Activated CD8-positive, alpha-beta T cell treated with anti-CD3 and anti-CD28 coated beads, Interleukin-2, amount 10 ng/mL, durations not matched to agents 7 days and 5 days (primary cell): ENCODE data around the gene FAM234A. TPM values are rescaled to one million over a fixed set of nuclear protein-coding genes. Genes with fewer than 3 reads are reported as not detected.

Source experiments
- ATAC-seq: fragments of 150-1000 bp; cut with Tn5 transposase; one replicate; pipeline ENCODE4 v1.10.0; 2021; ENCODE audit warnings: moderate library complexity
- CTCF ChIA-PET: fragments of 350-600 bp; sonication (Branson Sonifier 250); formaldehyde crosslinking; loops from one replicate; lab custom pipeline; 2021; ENCODE audit warnings: antibody characterized with exemption; lab: Charles Lee
- POLR2A ChIA-PET: fragments of 350-600 bp; sonication (Branson Sonifier 250); formaldehyde crosslinking; loops from one replicate; lab custom pipeline; 2021; ENCODE audit warnings: antibody characterized with exemption; lab: Charles Lee
- DNase-seq: peaks from one replicate; pipeline ENCODE4 v3.0.0-alpha.2; 2020
- H3K27ac Mint-ChIP-seq: one replicate; pipeline ENCODE4 v1.8.0; 2021; ENCODE audit warnings: mild to moderate bottlenecking, mixed read lengths
- H3K27me3 Mint-ChIP-seq: one replicate; pipeline ENCODE4 v1.8.0; 2021; ENCODE audit warnings: low read depth, mixed read lengths
- H3K36me3 Mint-ChIP-seq: one replicate; pipeline ENCODE4 v1.8.0; 2021; ENCODE audit warnings: low read depth, mixed read lengths
- H3K4me1 Mint-ChIP-seq: one replicate; pipeline ENCODE4 v1.8.0; 2021; ENCODE audit warnings: low read depth, mixed read lengths
- H3K4me3 Mint-ChIP-seq: one replicate; pipeline ENCODE4 v1.8.0; 2021; ENCODE audit warnings: mild to moderate bottlenecking, mixed read lengths
- H3K9me3 Mint-ChIP-seq: one replicate; pipeline ENCODE4 v1.8.0; 2022; ENCODE audit warnings: mixed read lengths; ENCODE audit not compliant: insufficient read depth
- total RNA-seq, 2 experiments: library from RNA; stranded (reverse); gene quantifications; one replicate each; pipeline ENCODE4 v1.2.3, GENCODE V29; 2021

The FAM234A gene
- 10 to 100 TPM; 10.9 to 11.8 TPM for total RNA-seq

GRCh38 chr16:234468-235305, at the start of gene FAM234A:
Gene FAM234A (plus strand): TSS chr16:234821. CDS start chr16:254414, 19,593 bp downstream.
- peaks cover 2% of the 10 kb centered on the region for H3K27me3 Mint-ChIP-seq
- peak; percentile 96 for DNase-seq
- H3K4me3 Mint-ChIP-seq: peak within 1 kb of the TSS; percentile 91
- CTCF ChIA-PET: interaction anchor here (0.7 to 2.7 kb wide), 15 partner anchors 8 to 169 kb away, joined by 3 to 10 read pairs (median 4); no protein-coding TSS in a partner anchor
- H3K4me1 Mint-ChIP-seq: peaks cover 14% of the 10 kb centered on the region
- peak within 1 kb of the TSS; percentile 98 for H3K27ac Mint-ChIP-seq
- H3K36me3 Mint-ChIP-seq: no peaks in the 10 kb centered on the region
- no peaks in the 10 kb centered on the region for H3K9me3 Mint-ChIP-seq
- ATAC-seq: peak; percentile 89
- POLR2A ChIA-PET: interaction anchor here (0.6 to 1.3 kb wide), 9 partner anchors 17 to 181 kb away, joined by 3 to 5 read pairs (median 3); partner anchors contain the start of genes POLR3K and SNRNP25

GRCh38 chr16:185213-185612, 49.4 kb upstream of the FAM234A start:
- ChIA-PET POLR2A (no interaction called here), CTCF (no interaction called here)
- Mint-ChIP-seq H3K36me3 (peaks cover 25% of the 10 kb centered on the region), H3K4me3 (no peak overlapping the region), H3K9me3 (no peaks in the 10 kb centered on the region), H3K27me3 (no peaks in the 10 kb centered on the region), H3K4me1 (peaks cover 8% of the 10 kb centered on the region), H3K27ac (no peak overlapping the region)
- ATAC-seq: no peak
- DNase-seq: no peak

DNA sequence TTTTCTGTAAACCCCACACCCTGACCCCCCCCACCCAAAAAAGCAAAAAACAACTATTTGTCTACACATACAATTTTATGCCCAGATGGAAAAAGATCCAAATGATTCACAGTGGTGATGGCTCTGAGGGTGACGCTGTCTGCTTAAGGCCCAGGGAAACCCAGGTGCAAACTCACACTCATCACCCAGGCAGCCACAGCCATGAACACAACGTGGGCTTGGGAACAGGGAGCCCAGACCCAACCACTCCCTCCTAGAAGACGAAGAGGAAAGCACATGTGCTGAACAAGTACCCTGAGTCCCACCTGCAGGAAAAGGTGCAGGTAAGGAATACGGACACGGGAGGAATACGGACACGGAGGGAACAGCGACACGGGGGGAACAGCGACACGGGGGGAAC, 48.9 kb upstream of the FAM234A start:
- Mint-ChIP-seq H3K27me3 (no peaks in the 10 kb centered on the region), H3K9me3 (no peaks in the 10 kb centered on the region), H3K4me1 (peaks cover 8% of the 10 kb centered on the region), H3K36me3 (peaks cover 27% of the 10 kb centered on the region), H3K27ac (no peak overlapping the region), H3K4me3 (no peak overlapping the region)
- no peak for ATAC-seq
- CTCF ChIA-PET: no interaction called here
- POLR2A ChIA-PET: no interaction called here
- no peak for DNase-seq

- H3K27ac Mint-ChIP-seq: no peak overlapping the region
- no peaks in the 10 kb centered on the region for H3K9me3 Mint-ChIP-seq
- no peak for ATAC-seq
- ChIA-PET POLR2A (no interaction called here), CTCF (interaction anchor here (1.3 to 3.0 kb wide), 3 partner anchors 81 to 131 kb away, joined by 3 to 13 read pairs (median 6); no protein-coding TSS in a partner anchor)
- no peaks in the 10 kb centered on the region for H3K27me3 Mint-ChIP-seq
- no peak for DNase-seq
- peaks cover 38% of the 10 kb centered on the region for H3K36me3 Mint-ChIP-seq
- peaks cover 6% of the 10 kb centered on the region for H3K4me1 Mint-ChIP-seq
- no peak overlapping the region for H3K4me3 Mint-ChIP-seq
These were observed 47.3 kb upstream of the FAM234A start for GRCh38 chr16:187330-187729.

DNA sequence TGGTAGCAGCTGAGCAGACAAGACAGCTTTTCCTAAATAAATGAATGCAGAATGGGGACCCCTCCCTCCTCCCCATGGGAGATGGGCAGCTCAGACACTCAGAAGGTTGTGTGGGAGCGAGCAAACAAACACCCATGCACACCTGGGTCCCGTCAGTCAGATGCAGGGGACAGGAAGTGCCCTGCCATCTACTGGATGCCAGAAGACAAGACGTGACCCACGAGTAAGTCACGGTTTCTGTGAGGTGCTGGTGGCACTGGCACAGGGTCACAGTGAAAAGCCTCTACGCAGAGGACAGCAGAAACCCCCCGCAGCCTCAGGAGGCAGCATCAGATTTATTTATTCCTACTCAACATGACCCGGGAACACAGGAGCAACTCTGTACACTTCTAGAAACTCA, 45.9 kb upstream of the FAM234A start:
- ChIA-PET POLR2A (interaction anchor here (0.7 kb wide), 1 partner anchor 78 kb away, joined by 3 read pairs; no protein-coding TSS in a partner anchor), CTCF (interaction anchor here (1.3 to 3.0 kb wide), 5 partner anchors 80 to 174 kb away, joined by 3 to 13 read pairs (median 5); no protein-coding TSS in a partner anchor)
- Mint-ChIP-seq H3K9me3 (no peaks in the 10 kb centered on the region), H3K27me3 (no peaks in the 10 kb centered on the region), H3K27ac (peak overlapping the region; percentile 39), H3K4me1 (peaks cover 6% of the 10 kb centered on the region), H3K36me3 (peaks cover 41% of the 10 kb centered on the region), H3K4me3 (no peak overlapping the region)
- ATAC-seq (peak; percentile 76), DNase-seq (peak; percentile 52)

GRCh38 chr16:189604-190186, 44.9 kb upstream of the FAM234A start:
- peaks cover 6% of the 10 kb centered on the region for H3K4me1 Mint-ChIP-seq
- ChIA-PET CTCF (interaction anchor here (0.6 to 3.0 kb wide), 3 partner anchors 28 to 124 kb away, joined by 3 to 13 read pairs (median 6); no protein-coding TSS in a partner anchor), POLR2A (no interaction called here)
- DNase-seq (no peak), ATAC-seq (no peak)
- no peak overlapping the region for H3K4me3 Mint-ChIP-seq
- no peaks in the 10 kb centered on the region for H3K27me3 Mint-ChIP-seq
- H3K9me3 Mint-ChIP-seq: no peaks in the 10 kb centered on the region
- H3K36me3 Mint-ChIP-seq: peaks cover 46% of the 10 kb centered on the region
- no peak overlapping the region for H3K27ac Mint-ChIP-seq

DNA sequence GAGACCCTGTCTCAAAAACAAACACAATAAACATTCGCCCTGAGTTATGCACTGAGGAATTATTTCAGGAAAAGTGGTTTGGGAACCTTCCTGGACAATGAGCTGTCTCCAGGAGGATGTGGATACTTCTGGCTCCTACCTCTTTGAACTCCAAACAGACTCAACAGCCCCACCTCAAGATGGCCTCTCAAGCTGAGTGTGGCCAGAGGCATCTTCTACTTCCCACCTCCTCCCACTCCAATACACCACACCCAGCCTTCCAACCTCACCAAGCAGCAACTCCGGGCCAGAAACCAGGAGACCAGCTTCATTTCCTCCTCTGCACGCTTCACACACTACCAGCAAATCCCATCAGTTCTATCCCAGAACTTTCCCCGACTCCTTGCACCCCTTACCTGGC, 42.8 kb upstream of the FAM234A start:
- Mint-ChIP-seq H3K9me3 (no peaks in the 10 kb centered on the region), H3K27me3 (no peaks in the 10 kb centered on the region), H3K4me1 (peaks cover 6% of the 10 kb centered on the region), H3K27ac (no peak overlapping the region), H3K4me3 (no peak overlapping the region), H3K36me3 (peaks cover 53% of the 10 kb centered on the region)
- ATAC-seq (no peak), DNase-seq (no peak)
- ChIA-PET POLR2A (no interaction called here), CTCF (interaction anchor here (1.2 kb wide), 1 partner anchor 85 kb away, joined by 4 read pairs; no protein-coding TSS in a partner anchor)

DNA sequence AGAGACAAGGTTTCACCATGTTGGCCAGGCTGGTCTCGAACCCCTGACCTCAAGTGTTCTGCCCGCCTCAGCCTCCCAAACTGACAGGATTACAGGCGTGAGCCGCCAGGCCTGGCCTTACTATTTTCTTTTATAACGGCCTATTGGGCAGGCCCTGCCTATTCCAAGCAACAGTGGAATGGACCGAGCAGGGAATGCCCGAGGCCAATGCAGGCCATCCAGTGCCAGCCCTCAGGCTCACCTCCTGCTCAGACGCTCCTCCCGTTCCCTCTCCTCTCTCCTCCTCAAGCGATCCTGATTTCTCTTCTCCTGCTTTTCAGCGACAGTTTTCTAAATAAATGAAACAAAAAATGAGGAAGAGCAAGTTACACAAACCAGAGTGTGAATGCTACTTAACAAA, 41.9 kb upstream of the FAM234A start:
- no peak overlapping the region for H3K4me3 Mint-ChIP-seq
- peaks cover 50% of the 10 kb centered on the region for H3K36me3 Mint-ChIP-seq
- no peaks in the 10 kb centered on the region for H3K9me3 Mint-ChIP-seq
- H3K27me3 Mint-ChIP-seq: no peaks in the 10 kb centered on the region
- ATAC-seq (no peak), DNase-seq (no peak)
- ChIA-PET POLR2A (no interaction called here), CTCF (no interaction called here)
- no peak overlapping the region for H3K27ac Mint-ChIP-seq
- peaks cover 6% of the 10 kb centered on the region for H3K4me1 Mint-ChIP-seq

GRCh38 chr16:193441-193840, 41.2 kb upstream of the FAM234A start:
- POLR2A ChIA-PET: no interaction called here
- Mint-ChIP-seq H3K27ac (no peak overlapping the region), H3K9me3 (no peaks in the 10 kb centered on the region), H3K4me1 (peaks cover 5% of the 10 kb centered on the region), H3K27me3 (no peaks in the 10 kb centered on the region), H3K4me3 (no peak overlapping the region), H3K36me3 (peaks cover 53% of the 10 kb centered on the region)
- CTCF ChIA-PET: no interaction called here
- ATAC-seq: no peak
- no peak for DNase-seq

GRCh38 chr16:194516-194915, 40.1 kb upstream of the FAM234A start:
- POLR2A ChIA-PET: no interaction called here
- no peak overlapping the region for H3K27ac Mint-ChIP-seq
- peaks cover 52% of the 10 kb centered on the region for H3K36me3 Mint-ChIP-seq

DNA sequence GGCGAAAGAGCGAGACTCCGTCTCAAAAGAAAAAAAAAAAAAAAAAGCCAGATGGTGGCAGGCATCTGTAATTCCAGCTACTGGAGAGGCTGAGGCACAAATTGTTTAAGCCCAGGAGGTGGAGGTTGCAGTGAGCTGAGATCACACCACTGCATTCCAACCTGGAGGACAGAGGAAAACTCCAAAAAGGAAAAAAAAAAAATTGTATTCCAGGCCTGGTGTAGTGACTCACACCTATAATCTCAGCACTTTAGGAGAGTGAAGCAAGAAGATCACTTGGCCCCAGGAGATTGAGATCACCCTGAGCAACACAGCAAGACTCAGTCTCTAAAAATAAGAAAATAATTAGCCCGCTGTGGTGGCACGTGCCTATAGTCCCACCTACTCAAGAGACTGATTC, 34.2 kb upstream of the FAM234A start:
- no peak overlapping the region for H3K27ac Mint-ChIP-seq

More at GRCh38 chr16:194516-194915, 40.1 kb upstream of the FAM234A start:
- DNase-seq (no peak), ATAC-seq (no peak)
- Mint-ChIP-seq H3K4me3 (no peak overlapping the region), H3K4me1 (no peaks in the 10 kb centered on the region), H3K27me3 (no peaks in the 10 kb centered on the region), H3K9me3 (no peaks in the 10 kb centered on the region)
- CTCF ChIA-PET: interaction anchor here (1.5 kb wide), 1 partner anchor 77 kb away, joined by 5 read pairs; no protein-coding TSS in a partner anchor

DNA sequence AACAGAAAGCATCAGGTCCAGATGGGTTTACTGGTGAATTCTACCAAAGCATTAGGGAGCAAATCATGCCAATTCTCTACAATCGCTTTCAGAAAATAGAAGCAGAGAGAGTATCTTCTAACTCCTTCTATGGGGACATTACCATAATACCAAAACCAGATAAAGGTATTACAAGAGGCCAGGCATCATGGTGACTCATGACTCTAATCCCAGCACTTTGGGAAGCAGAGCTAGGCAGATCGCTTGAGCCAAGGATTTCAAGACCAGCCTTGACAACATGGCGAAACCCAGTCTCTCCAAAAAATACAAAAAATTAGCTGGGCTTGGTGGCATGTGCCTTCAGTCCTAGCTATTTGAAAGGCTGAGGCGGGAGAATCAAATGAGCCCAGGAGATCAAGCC, 31.4 kb upstream of the FAM234A start:
- Mint-ChIP-seq H3K27me3 (no peaks in the 10 kb centered on the region), H3K4me1 (peaks cover 8% of the 10 kb centered on the region), H3K4me3 (no peak overlapping the region), H3K36me3 (peaks cover 54% of the 10 kb centered on the region), H3K27ac (no peak overlapping the region), H3K9me3 (no peaks in the 10 kb centered on the region)
- ChIA-PET CTCF (no interaction called here), POLR2A (no interaction called here)
- DNase-seq: no peak
- ATAC-seq: no peak

More for the DNA sequence above, 34.2 kb upstream of the FAM234A start:
- DNase-seq (no peak), ATAC-seq (no peak)
- Mint-ChIP-seq H3K4me1 (no peaks in the 10 kb centered on the region), H3K27me3 (no peaks in the 10 kb centered on the region), H3K4me3 (no peak overlapping the region), H3K36me3 (peaks cover 48% of the 10 kb centered on the region), H3K9me3 (no peaks in the 10 kb centered on the region)
- ChIA-PET CTCF (no interaction called here), POLR2A (no interaction called here)
